ENCODE measurements around the gene WDR7.

The WDR7 gene

DNA sequence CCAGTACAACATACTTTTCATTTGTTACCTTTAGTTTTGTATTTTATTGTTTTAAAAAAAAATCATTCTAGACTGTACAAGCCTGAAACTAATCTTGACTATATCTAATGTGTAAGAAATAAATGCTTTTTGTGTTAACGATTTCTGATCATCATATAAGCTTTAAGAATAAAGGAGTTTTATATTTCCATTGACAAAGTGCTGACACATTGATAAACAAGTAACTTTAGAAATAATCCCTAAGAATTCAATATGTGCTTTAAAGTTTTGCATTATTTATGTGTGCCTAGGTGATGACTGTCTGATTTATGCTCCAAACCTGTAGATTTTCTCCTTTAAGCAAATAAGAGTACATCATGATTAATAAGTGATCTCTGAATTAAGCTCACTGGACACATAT is 248.5 kb downstream of the WDR7 start:
- no peak for DNase-seq

DNA sequence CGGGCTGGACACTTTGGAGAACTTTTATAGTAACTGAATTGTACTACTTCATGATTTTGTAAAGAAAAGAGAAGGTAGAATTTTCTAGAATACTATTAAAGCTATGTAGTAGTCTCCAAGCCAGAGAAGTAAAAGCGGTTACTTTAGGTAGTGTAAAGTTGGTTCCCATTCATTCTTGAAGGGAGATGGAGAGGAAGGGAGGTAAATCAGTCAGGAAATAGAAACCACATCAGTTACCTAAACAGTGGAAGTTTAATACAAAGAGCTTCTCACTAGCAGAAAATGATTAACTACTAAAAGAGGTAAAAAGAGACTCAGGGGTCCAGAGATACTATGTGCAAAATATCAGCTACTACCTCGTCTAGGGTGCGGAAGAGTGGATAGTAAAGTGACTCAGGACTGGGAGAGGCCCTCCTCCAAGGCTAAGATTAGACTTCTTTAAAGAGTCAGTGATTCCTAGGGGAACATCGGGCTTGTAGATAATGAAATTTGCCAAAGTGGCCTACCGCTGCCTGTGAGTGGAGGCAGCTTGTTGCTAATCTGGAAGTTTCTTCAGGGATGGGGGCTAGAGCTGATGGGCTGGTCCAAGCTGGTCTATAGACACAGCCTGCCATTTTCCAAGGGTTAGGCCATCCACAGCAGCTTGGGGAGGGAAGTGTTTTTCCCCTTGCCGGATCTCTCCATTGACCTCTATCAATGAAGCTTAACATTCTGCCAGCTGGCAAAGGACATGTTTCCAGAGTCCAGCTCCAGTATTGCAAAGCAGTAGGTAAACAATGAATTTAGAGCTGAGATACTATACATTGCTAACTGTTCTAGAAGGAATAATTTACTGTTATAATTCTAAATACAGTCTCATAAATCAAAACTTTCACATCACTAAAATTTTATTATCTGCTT is 249.3 kb downstream of the WDR7 start:
- no peak for DNase-seq

DNA sequence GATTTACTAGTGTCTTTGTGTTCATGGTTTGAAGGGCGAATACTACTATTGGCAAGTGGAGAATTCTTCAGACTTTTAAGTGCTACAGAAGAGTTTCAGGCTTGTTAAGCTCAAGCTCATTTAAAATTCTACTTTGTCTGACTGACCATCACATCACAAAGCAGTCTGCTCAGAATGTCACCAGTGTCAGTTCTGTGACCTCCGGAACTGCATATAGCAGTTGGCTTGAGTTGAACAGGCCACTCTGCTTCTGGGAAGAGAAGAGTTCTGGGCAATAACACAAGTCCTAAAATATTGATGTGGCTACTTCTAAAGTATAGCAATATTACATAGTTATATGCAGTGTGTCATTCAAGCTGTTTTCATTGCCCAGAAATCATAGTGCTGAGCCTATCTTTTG is 250.8 kb downstream of the WDR7 start:
- DNase-seq, result no peak

DNA sequence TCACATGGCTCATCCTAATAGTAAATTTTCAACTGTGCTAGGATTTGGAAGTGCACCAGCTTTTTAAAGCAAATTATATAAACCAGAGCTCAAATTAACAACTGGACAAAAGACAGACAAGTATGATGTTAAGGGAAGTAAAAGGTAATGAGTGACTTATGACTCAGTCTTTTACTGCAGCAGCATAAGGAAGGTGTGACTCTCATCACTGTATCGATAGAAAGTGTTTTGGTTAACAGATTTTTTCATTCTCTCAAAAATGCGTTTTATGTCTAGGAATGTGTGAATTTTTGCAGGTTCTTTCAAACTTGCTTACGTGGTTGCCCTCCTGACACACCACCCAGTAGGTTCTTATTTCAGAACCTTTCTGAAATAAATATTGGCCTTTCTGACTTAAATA is 251.5 kb downstream of the WDR7 start:
- DNase-seq, result no peak

DNA sequence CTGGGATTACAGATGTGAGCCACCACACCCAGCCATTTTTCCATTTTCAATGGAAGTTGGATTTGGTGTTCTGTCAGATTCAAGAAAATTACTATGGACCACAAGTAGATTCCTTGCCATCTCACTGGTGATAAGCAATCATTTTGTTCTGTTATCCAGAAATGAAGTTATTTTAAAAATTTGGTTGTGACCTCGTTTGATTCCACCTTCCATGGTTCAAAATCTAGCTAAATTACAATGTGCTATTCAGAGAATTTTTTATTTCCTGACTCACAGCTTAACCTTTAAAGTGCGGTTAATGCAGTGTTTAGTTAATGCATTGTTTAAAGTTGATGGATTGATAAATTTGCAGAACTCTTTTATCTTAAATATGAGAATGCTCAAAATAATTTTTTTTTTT is 252.5 kb downstream of the WDR7 start:
- DNase-seq, result no peak

DNA sequence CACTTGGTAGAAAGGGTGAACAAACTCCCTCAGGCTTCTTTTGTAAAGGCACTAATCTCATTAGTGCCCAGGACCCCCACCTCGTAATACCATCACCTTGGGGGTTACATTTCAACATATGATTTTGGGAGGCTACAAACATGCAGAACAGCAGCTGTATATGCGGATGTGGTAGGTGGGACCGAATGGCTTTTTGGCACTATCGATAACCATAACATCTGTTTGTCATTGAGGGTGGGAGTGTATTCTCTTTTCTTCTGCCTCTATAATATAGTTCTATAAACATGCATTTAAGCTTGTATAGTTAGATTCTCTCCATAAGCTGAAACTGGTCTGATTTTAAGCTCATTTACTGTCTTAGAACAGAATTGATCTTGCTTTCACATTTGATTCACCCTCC is 256.6 kb downstream of the WDR7 start:
- no peak for DNase-seq

DNA sequence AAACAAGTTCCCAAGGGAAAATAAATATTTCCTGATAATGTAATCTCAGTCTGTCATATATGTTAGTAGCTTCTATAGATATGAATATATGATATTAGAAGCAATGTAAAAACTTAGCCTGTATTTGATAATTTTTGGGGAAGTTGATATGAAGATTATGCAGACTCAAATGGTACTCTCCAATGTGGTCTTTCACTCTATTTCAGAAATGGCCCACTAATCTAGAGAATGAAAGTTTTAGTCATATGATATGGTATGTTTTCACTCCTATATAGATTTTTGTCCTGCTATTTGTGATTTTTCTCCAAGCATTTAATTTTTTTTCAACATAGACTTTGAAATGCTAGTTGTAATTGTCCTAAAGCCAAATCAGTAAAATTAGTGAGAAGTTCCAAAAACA is 259.1 kb downstream of the WDR7 start:
- DNase-seq, result no peak

DNA sequence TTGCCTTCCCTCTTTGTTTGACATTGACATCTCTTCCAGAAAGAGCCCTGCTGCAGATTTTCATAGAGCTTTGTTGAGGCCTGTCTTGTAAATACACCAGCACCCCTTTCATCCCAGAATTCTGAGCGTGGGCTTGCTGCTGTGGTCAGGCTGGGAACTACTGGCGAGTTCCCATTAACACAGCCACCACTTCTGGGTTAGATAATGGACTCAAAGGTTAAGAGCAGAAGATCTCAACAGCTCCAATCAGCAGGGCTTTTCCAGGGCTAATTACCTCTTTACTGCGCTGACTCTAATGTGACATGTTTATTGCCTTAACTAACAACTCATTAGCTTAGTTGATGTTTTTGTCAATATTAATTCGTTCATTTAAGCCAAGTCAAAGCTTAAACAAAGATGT is 259.8 kb downstream of the WDR7 start:
- no peak for DNase-seq

DNA sequence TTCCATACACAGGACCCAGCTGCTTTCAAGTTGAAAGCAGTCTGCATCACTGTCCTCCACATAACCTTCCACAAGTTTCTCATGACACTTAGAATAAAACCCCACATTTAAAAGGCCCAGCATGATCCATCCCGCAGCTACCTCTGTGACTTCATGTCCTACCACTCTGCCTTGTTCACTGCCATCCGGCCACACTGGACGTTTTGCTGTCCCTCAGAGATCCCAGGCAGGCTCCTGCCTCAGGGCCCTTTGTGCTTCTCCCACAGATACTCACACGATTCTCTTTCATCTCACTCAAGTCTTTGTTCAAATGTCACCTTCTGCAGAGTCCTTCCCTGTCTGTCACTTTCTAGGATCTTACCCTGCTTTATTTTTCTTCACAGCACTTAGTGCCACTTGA is 262.8 kb downstream of the WDR7 start:
- no peak for DNase-seq

DNA sequence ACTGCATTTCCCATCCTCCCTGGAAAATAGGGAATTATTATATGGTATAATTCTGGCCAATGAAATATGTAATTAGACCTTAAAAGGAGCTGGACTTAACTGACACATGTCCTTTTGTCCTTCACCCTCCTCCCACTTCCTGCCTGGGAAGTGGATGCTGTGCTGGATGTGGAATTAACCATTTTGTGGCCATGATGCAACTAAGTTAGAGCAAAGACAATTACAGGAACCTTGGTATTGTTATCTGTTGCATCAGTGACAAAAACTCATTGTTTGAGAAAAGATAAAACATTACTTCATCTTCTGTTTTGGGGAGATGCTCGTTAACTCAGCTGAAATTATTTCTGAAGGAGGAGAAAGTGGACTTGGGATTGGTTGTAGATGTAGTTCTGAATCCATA is 268.0 kb downstream of the WDR7 start:
- no peak for DNase-seq

DNA sequence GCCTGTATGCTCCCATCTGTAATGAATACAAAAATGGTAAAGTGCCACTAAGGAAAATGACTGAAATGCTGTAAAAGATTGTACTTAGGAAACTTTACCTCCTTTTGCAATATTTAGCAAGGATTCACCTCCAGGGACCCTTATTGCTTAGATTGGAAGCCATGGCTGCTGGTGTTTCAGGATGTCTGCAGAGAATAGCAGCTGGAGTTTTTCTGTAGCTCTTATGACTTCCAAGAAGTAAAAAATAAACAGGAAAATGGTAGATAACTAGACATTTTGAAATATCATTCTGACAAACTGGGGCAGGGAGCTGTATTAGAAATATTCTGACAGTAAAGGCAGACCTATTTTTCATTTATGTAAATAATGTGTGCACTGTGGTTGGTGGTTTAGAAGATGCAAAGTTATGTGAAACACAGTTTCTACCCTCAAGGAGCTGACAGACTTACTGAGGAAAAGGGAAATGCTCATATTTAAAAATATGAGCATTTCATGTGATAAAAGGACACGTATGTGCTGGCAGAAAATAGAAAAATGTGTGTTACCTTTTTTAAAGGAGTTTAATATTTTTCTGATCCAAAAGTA is 270.8 kb downstream of the WDR7 start:
- DNase-seq, result no peak

DNA sequence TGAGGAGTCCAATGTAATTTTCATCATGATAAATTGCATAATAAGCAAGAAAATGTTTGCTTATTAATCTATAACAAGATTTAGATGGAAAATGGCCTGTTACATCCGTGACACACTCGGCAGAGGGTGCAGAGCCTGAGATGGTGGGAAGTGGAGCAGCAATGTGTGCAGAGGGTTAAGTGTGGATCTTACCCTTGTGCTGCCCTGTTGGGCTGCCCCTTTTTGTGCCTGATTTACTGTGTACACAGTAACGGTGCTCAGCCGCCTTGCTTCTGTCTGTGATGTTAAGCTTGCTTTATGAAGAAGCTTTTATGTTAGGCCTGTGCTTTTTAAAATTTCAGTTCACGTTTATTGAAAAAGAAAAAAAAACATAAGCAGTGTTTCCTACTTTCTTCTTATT is 275.6 kb downstream of the WDR7 start:
- DNase-seq, result no peak

DNA sequence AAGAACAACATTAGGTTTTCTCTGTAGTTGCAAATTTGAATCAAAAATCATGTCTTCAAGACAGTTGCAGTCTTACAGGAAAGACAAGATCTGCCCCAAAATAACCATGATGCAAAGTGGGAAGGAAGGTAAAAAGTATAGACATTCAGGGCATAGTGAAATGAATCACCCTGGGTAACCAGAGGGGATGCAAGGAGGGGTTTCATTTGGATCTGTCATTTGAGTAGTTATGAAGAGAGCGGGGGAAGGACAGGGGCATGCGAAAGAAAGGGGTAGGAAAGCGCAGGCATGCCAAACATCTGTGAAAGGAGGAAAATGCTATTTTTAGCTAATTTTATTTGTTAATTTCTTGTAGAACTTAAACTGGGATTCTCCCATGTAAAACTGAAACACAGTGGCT is 276.6 kb downstream of the WDR7 start:
- no peak for DNase-seq

DNA sequence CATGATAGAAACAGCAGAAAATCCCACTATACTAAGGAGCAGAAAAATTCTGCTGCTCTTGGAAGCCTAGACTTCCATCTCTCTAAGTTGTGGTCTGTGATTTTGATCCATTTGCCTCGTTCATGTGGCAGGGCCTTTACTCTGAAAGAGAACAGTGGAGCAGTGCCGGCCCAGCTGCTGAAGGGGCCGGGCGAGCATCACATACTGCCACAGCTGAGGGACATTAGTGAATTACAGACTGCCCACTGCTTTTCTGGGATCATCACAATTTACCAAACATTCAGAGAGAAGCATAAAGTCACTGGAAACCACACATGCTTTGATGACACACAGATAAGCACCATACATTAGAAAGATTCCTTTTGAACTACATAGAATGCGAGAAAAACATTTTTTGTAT is 278.7 kb downstream of the WDR7 start:
- DNase-seq, result no peak

DNA sequence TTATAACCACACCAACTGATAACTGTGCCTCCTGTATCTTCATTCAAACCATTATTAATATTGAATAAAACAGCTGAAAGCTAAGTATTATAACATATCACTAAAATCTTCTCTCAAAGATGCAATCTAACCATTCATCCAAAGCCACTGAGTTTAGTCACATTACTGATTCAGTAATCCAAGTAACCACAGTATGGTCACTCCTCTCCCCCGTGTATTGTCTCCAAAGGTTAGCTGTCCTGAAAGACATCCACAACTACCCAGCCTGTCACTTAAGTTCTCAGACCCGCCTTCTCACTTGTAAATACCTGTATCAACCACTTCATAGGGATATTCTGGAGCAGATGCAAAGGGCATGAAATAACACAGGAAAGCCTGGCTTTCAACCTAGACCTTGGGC is 282.3 kb downstream of the WDR7 start:
- DNase-seq, result no peak

DNA sequence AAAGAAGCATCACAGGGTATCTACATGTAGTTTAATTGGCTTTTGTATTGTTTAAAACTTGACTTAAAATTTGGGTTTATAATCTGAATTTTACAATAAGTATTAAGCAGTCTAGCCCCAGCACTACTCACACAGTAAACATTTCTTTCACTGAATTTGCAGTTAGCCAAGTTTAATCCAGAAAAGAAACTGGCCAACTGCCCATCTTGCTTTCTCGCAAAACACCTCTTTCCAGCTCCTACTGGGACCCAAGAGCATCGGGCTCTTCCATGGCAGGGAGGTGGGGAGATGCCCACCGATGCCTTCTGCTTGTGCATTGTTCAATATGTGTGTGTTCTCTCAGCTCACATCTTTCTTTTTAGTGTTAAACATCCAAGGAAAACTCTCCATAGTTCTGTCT is 283.0 kb downstream of the WDR7 start:
- no peak for DNase-seq

DNA sequence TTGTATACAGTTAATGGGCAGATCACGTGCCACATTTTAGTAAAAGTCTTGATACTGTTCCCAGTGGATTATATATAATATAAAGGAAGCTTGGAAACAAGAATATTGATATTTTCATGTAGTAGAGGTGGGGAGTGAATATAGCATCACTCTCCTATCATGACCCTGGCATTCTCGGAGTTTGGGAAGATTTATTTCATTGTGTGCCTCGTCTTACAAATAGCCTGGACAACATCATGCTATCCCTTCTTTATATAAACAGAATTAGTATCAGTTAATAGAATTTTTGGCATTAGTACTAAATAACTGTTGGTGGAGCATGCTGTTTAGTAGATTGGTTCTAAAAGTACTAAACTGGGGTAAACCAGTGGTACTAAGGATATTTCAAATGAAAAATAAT is 283.7 kb downstream of the WDR7 start:
- no peak for DNase-seq

DNA sequence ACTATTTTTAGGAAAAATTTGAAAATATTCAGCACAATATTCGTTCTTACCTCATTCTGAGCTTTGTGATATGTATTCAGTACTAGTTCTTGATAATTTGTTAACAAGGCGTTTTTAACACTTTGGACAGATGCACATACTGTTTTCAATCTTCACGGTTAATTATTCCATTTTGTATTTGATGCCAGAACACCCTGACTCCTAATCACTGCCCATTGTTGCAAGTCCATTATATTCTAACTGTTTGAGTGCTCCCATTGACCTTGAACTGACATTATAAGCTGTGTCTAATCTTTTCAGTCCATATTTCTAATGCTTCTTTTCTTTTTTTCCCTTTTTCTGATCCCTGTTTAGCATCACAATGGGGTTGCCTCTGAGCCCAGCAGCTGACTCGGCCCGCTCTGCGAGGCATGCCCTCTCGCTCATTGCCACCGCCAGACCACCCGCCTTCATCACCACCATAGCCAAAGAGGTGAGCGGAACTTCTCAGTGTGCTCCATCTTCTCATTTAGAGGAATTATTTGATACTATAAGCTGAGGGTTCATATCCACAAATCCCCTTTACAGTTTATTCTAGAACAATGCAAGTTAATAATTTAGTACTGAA is 284.4 kb downstream of the WDR7 start:
- DNase-seq, result no peak

DNA sequence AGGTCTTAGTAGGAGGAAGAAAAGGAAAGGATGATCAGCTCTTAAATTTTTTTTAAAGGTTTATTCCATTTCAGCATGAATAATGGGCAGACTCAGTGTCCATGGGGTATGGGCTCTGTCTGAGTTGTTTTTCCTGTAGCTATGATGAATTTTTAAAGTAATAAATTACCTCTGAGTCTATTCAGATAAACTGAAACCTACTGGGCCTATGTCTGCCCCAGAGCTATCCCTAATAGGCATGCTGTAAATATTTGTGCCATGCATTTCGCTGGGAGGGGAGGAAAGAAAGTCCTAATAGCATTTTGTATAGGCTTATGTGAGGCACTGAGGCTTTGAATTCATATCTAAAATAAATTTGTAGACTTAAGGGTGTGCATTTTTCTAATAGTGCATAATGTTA is 285.3 kb downstream of the WDR7 start:
- DNase-seq, result no peak

DNA sequence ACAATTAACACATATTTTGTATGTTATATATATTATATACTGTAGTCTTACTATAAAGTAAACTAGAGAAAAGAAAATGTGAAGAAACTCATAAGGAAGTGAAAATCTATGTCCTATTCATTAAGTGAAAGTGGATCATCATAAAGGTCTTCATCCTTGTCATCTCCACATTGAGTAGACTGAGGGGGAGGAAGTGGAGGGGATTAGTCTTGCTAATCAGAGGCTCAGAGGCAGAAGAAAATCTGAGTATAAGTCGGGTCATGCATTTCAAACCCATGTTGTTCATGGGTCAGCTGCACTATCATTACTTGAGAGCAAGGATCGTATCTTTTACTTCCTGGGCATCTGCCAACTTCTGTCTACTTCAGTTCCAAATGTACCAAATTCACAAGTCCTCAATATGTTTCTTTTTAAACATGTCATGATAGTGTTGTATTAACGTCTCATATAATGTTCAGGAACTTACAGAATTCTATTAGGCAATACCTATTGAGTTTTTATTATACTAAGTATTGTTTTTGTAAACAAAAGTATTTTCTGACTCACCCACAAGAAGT is 286.8 kb downstream of the WDR7 start:
- peak; percentile 2 for DNase-seq

DNA sequence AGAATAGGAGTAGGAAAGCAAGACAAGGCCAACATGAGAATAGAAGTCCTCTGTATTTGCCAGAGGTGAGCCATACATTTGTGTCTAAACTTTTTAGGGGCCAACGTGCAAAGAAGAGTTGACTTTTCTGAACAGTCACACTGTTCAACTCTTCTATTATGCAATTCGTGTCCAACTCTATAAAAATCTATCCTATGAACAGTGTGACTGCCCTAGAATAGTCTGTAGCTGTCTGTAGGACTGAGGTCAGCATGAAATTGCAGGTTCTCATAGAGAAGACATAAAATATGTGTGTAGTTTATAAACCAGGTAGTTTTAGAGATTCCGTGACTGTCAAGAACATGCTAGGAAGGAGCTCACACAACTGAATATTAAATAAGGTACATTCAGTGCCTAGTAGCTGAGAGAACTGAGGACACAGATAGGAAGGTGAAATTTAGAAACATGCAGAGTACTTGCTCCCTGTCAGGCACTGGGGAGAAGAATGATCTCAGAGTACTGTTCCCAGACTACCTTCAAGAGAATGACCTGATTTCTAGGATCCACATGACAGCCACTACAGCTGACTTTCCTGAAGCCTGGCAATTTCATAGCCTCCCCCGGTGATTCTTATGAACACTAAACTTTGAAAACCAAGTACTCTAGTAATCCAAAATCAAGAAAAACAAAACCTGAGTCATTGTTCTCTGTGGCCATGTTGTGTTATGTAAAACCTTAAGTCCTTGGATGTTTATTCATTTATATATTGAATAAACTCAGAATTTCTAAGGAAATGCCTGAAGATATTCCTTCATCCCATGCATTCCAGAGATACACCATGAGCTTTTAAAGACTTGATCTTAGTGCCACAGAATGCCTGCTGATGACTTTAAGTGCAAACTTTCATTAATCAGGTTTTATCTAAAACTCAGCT is 294.3 kb downstream of the WDR7 start:
- DNase-seq, result no peak

DNA sequence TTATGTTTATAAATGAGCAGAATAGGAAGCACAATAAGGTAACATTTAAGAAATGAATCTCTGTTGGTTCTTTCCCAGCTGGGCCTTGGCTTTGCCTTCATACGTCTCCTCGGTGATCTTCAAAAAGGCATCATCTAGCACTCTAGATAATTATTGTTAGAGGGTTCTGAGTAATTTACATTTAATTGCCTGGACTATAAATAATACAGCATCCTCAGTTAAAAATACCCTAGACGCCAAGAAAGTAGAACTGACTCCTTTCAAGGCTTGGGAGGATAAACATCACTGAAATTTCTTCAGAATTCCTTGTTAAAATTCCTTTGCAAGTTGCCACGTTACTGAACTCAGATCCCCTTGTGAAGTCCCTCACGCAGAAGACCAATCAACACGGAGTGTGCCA is 296.1 kb downstream of the WDR7 start:
- no peak for DNase-seq

DNA sequence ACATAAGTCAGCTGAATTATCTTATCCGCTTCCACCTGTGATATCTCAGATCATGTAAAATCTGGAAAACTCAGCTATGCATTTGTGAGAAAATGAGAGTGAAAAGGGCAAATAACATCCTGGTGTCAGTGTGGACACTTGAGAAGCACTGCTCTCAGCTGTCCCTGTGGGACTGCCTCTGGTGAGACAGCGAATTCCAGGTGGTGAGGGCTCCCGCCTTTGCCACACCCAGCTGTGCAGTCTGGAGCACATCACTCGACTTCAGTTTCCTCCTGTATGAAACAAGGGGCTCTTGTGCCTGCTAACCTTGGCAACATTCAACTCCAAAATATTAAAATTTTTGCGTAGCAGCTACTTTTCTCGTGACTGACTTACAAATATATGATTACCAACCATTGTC is 300.9 kb downstream of the WDR7 start:
- DNase-seq, result no peak

Data from HCEC 1CT (cell line).